Panc1 (cell line): ENCODE results near the gene EFCC1.

Experiments used
- POLR2AphosphoS5 ChIP-seq: IDR thresholded peaks from 2 replicates; pipeline ENCODE4 v1.6.1; 2012; ENCODE audit warnings: mild to moderate bottlenecking, low read depth, low read length, moderate library complexity
- TCF7L2 ChIP-seq: IDR thresholded peaks from 2 replicates; pipeline ENCODE4 v1.6.1; 2011; ENCODE audit warnings: mild to moderate bottlenecking, low read depth, low read length, inconsistent platforms
- TF ChIP-seq, protein P1 (sequence below): fragments of 450-650 bp; IDR thresholded peaks from 2 replicates; pipeline ENCODE4 v1.5.1; 2017; ENCODE audit warnings: mild to moderate bottlenecking
- TF ChIP-seq, protein P2 (sequence below), 2 experiments: IDR thresholded peaks; 2 replicates each; pipeline ENCODE4 v1.6.1; 2011 to 2012; ENCODE audit warnings: low read depth in 2 of 2, control low read depth in 1 of 2, low read length in 1 of 2, mild to moderate bottlenecking in 1 of 2, moderate library complexity in 1 of 2; ENCODE audit not compliant: insufficient read depth in 1 of 2

DNA sequence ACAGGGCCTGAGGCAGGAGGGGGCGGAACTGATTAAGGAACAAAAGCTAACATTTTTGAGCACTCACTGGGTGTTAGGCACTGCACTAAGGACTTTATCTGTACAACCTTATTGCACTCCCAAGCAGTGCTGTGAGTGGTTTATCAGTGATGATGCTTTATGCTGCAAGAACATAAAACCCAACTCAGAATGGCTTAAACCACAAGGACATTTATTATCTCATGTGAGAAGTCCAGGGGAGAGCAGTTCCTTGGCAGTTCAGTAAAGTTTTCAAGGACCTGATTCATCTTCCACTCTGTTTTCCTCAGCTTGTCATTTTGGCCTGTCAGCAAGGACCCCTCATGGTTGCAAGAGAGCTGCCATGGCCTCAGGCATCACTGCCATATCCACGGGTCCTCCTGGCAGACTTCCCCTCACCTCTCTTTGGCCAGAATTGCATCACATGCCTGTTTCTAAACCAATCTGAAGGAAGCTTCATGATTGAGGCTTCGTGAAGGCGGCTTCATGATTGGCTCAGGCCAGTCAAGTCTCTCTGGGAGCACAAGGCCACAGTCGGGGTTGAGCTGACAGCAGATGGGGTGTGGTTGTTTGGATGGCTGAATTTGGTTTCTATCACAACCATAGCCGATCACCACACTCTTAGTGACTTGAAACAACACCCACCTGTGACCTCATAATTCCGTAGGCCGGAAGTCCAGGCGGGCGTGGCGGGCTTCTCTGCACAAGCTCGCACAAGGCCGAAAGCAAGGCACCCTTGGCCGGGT lies 15.8 kb downstream of the EFCC1 start:
- TF ChIP-seq, protein P1, sequence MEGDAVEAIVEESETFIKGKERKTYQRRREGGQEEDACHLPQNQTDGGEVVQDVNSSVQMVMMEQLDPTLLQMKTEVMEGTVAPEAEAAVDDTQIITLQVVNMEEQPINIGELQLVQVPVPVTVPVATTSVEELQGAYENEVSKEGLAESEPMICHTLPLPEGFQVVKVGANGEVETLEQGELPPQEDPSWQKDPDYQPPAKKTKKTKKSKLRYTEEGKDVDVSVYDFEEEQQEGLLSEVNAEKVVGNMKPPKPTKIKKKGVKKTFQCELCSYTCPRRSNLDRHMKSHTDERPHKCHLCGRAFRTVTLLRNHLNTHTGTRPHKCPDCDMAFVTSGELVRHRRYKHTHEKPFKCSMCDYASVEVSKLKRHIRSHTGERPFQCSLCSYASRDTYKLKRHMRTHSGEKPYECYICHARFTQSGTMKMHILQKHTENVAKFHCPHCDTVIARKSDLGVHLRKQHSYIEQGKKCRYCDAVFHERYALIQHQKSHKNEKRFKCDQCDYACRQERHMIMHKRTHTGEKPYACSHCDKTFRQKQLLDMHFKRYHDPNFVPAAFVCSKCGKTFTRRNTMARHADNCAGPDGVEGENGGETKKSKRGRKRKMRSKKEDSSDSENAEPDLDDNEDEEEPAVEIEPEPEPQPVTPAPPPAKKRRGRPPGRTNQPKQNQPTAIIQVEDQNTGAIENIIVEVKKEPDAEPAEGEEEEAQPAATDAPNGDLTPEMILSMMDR, result no peak
- TF ChIP-seq POLR2AphosphoS5 (no peak), TCF7L2 (no peak)
- TF ChIP-seq, protein P2, sequence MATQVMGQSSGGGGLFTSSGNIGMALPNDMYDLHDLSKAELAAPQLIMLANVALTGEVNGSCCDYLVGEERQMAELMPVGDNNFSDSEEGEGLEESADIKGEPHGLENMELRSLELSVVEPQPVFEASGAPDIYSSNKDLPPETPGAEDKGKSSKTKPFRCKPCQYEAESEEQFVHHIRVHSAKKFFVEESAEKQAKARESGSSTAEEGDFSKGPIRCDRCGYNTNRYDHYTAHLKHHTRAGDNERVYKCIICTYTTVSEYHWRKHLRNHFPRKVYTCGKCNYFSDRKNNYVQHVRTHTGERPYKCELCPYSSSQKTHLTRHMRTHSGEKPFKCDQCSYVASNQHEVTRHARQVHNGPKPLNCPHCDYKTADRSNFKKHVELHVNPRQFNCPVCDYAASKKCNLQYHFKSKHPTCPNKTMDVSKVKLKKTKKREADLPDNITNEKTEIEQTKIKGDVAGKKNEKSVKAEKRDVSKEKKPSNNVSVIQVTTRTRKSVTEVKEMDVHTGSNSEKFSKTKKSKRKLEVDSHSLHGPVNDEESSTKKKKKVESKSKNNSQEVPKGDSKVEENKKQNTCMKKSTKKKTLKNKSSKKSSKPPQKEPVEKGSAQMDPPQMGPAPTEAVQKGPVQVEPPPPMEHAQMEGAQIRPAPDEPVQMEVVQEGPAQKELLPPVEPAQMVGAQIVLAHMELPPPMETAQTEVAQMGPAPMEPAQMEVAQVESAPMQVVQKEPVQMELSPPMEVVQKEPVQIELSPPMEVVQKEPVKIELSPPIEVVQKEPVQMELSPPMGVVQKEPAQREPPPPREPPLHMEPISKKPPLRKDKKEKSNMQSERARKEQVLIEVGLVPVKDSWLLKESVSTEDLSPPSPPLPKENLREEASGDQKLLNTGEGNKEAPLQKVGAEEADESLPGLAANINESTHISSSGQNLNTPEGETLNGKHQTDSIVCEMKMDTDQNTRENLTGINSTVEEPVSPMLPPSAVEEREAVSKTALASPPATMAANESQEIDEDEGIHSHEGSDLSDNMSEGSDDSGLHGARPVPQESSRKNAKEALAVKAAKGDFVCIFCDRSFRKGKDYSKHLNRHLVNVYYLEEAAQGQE (IDR thresholded peaks at IDR 0.05; ENCODE audit: insufficient read depth in 1 of 2, low read depth in 2 of 2, low read length in 1 of 2), result no peak
